ENCODE data around the gene GDA.
"Not testable (repeated sequence)": the region's sequence is repeated elsewhere in the genome, so short reads cannot be mapped to it uniquely, and the experiment has no call there.

Gene GDA

DNA sequence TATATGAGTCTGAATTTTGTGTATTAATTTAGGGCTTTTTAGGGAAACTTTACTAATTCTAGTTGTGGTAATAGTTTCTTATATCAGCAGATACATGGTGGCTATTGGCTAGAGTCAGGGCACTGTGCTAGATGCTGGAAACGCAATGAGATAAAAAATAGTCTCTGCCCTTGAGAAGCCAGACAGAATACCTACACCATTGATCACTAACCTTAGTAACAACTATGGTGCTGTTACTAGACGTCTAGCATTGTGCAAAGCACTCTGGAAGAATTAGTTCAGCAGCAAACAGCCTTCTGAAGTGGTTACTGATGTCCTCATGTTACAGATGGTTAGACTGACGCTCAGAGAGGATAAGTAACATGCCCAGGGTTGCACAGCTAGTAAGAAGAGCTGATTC, 61.8 kb downstream of the GDA start:
- DNase-seq, result no peak

- no peak for DNase-seq
Measured at GRCh38 chr9:72213906-72214305, 64.7 kb downstream of the GDA start.

GRCh38 chr9:72217306-72217842, 68.1 kb downstream of the GDA start:
- DNase-seq, result no peak

DNA sequence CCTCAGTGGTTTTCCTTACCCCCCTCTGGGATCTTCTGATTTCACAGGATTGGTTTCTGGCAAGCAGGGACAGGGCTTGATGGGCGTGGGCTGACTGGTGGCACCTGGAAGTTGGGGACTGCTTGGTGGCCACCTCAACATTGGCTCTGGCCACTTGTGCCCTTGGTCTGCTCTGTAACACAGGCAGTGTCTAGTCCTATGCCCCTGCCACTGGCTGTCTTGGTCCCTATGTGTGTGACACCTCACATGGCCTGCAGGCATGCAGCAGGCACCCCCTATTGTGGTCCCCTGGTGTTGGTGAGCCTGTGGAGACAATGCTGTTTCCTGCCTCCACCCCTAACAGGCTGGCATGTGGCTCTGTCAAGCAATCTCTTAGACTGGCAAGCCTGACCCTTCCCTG, 71.3 kb downstream of the GDA start:
- DNase-seq, result no peak

DNA sequence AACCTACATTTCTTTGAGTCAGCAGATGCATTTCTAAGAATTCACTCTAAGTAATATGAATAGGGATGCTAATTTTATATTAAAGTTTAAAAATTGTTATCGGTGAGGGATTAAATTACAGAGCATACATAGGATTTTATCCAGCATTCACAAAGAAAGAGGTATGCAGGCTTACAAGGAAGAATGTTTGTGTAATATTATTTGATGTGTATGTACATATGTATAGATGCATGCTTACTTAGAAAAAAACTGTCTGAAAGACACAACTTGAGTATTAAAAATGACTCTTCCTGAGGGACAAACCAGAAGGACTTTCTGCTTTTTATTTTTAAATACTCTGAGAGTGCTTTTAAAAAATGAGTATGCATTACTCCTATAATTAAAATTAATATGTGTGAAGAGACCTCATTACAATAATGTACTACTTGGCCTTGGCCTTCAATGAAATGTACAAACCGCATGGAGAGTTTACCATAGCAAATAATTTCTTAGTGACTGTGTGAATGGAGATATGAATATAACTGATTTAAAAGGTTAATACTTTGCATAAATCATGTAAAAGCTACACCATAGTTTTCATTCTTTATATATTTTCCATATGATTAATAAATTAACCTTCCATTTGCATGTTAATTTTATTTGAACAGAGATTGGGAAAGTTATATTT, 77.0 kb downstream of the GDA start:
- no peak for DNase-seq

DNA sequence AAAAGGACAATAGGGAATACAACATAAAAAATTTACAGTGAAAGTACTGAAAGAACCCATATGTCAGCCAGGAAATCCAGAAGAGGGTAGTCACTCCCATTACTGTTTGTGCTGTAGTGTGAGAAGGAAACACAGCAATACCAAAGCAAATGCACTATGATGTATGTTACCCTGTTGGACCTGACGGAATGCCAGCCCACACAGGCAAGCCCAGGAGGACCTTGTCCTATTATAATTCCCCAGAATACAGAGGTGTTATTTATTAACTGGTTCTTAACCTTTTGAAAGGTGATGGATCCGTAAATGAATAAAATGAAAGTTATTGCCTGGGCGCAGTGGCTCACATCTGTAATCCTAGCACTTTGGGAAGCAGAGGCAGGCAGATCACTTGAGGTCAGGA, 79.0 kb downstream of the GDA start:
- no peak for DNase-seq

DNA sequence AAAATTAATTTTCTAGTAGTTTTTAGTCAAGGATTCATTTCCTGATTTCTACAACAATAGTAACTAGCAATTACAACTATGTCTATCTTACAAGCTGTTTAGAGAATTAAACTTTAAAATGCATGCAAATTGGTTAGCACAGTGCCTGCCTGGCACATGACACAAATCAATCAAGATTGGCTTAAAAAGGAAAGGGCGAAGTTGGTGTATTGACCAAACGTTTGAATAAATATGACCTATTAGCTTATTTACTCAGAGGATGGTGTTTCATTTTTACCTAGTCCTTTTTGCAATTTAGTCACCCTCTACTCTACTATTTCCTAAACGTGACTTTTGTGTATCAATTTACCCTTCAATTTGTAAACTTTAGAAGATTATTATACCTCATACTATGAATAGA, 83.5 kb downstream of the GDA start:
- DNase-seq, result no peak

- DNase-seq, result no peak
Measured at GRCh38 chr9:72247549-72247948, 98.3 kb downstream of the GDA start.

DNA sequence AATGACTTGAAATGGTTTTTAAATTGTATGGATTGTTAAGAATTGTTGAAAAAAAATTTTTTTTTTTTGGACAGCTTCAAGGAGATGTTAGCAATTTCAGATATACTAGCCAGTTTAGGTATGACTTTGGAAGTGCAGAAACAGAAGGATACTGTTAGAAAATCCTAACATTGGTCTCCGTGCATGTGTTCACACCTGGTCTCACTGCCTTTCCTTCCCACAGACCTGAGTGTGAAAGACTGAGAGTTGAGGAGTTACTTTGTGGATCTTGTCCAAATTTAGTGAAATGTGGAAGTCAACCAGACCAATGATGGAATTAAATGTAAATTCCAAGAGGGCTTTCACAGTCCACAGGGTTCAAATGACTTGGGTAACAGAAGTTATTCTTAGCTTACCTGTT, 102.3 kb downstream of the GDA start:
- no peak for DNase-seq

DNA sequence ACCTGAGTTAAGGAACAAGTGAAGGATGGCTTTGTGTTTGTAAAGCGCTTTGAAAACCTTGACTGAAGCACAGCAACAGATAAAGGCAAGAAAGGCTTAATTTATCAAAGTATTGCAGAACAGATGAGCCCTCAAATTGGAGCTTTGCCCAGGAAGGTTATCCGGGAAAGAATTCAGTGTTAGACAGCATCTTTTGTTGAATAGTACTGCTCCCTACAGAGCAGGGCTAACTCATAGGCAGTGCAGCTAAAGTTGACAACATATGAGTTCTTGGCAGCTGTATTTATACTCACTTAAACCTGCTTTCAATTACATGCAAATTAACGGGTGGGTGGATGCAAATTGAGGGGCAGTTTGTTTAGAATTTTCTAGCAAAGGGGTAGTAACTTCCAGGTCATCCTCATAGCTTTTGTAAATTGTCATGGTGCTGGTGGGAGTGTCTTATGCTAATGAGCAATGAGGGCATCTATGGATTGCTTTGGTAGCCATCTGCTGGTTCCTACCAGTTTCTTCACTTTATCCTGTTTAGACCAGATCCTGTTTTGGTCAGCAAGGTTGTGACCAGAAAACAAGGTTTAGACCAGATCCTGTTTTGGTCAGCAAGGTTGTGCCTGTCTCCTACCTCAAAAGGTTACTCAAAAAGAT, 105.8 kb downstream of the GDA start:
- no peak for DNase-seq

DNA sequence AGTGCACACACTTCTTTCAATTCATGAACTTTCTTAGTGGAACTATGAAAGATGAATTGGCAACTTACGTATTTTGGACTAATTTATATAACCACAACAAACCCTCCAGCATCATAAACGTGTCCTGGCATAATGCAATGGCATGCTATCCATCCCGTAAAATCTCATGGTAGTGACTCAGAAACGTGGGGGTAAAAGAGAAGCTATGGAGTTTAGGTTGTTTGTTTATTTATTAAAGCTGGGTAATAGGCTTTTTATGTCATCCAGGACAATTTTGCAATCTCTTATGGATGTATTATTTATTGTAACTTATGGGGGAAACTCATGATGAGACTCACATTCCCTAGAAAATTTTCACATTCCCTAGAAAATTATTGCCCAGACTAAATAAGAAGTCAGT, 106.3 kb downstream of the GDA start:
- no peak for DNase-seq

DNA sequence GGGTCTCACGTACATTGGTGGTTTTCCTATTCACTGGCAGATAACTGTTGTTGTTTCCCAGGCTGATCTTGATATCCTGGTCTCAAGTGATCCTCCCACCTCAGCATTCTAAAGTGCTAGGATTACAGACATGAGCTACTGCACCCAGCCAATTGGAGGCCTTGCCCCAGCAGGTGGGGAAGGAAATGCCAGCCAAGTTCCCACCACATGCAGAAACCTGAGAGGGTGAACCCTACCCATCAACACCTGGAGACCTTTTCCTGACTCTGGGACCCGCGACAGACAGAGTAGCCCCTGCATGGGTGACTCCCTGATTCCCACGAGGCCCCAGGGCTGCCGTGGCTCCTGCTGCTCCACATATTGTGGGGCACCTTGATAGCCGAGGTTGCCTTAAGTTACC, 107.7 kb downstream of the GDA start:
- DNase-seq, result no peak

DNA sequence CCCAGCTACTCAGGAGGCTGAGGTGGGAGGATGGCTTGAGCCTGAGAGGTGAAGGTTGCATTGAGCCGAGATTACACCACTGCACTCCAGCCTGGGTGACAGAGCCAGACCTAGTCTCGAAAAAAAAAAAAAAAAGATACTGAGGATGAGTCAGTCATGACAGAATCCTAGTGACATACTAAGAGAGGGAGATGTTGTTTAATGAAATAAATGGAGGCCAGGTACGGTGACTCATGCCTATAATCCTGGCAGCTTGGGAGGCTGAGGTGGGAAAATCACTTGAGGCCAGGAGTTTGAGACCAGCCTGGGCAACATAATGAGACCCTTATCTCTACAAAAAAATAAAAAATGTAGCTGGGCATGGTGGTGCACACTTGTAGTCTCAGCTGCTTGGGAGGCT, 108.6 kb downstream of the GDA start:
- no peak for DNase-seq

- no peak for DNase-seq
Measured at GRCh38 chr9:72262063-72262462, 112.8 kb downstream of the GDA start.

DNA sequence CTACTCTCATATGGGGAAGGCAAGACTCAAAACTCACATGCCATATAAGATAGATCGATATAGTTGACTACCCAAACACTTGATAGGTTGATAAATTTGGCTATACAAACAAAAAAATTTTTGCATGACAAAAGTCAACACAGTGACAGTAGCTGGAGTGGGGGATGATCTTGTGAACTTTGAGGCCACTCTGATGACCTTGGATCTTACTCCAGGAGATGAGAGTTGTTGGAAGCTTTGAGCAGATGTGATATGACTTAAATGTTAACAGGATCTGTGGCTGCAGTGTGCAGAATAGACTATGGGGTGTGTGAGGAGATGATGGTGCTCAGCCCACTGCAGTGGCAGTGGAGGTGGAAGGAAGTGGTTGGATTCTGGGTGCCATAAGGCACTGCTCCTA, 114.3 kb downstream of the GDA start:
- no peak for DNase-seq

DNA sequence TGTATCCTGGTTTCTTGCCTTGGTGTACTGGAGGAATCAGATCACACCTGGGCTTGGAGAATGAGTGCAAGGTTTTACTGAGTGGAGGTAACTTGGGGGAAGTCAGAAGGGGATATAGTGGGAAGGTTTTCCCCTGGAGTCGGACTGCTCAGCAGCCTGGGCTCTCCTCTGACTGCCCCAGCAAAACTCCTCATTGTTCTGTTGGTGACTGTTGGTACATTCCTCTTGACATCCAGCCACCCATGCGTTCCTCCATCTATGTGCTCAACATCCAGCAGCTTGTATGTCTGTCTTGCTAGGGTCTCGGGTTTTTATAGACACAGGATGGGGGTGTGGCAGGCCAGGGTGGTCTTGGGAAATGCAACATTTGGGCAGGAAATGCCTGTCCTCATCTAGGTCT, 119.7 kb downstream of the GDA start:
- DNase-seq, result no peak

DNA sequence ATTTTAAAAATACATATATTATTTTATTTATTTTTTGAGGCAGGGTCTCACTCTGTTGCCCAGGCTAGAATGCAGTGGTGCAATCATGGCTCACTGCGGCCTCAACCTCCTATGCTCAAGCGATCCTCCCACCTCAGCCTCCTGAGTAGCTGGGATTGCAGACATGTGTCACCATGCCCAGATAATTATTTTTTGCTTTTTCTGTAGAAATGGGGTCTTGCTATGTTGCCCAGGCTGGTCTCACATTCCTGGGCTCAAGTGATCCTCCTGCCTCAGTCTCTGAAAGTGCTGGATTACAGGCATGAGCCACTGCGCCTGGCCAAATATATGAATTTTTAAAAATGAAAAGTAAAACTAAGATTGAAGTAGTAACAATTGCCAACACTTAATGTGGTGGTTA, 121.1 kb downstream of the GDA start:
- not testable (repeated sequence) for DNase-seq

- peak; percentile 74 for DNase-seq
Measured at GRCh38 chr9:72271613-72272478, 122.6 kb downstream of the GDA start.

DNA sequence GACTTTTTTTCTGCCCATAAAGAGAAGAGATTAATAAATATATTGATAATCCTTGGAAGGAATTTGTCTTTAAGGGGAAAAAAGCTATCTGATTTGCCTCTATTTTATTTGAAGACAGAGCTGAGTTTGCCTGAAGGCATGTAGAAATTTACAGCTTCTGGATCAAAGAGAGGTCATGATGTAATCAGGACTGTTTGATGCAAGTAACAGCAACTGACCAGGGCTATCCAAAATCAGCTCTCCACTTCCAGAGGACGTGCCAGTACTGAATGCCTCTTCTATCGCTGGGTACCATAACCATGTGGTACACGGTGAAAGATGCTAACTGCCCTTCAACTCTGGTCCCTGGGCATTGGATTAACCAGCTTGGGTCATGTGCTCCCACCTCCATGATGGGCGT, 125.2 kb downstream of the GDA start:
- DNase-seq, result no peak

GRCh38 chr9:72274916-72275315, 125.7 kb downstream of the GDA start:
- DNase-seq, result no peak

- no peak for DNase-seq
Measured at GRCh38 chr9:72276429-72276828, 127.2 kb downstream of the GDA start.

- no peak for DNase-seq
Measured at GRCh38 chr9:72278959-72279358, 129.7 kb downstream of the GDA start.

DNA sequence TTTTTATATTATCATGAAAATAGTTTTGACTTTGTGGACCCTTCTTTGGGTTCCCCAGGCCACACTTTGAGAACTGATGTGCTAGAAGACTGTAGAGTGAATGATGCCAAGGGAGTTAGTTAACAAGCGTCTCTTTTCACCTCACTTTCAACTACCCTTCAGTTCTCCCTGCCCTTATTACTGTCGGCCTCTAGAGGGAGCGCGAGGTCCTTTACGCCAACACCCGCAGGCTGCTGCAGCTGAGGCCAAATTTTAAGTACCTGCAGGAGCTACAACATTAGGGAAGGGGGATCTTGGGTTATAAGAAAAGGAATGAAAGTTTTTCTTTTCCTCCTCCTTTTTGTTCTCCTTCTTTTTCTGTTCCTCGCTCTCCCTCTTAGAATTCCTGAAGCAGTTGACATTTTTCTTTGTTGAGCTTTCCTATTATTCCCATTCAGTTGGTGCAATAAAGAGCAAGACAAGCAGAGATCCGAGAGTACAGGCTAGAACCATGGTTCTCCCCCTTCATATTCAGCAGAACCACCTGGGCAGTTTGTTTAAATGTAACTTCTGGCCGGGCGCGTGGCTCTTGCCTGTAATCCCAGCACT, 131.8 kb downstream of the GDA start:
- peak; percentile 72 for DNase-seq

- no peak for DNase-seq
Measured at GRCh38 chr9:72289401-72289800, 140.2 kb downstream of the GDA start.

Data from OCI-M1 (cell line).